AG09309 (cell line): Measurements from ENCODE around the gene PRRX2.

Experiments used
- DNase-seq: peaks from one replicate; pipeline ENCODE4 v3.0.0-alpha.2; 2010; ENCODE audit warnings: low read depth
- H3K4me3 ChIP-seq: 2 replicates; pipeline ENCODE4 v1.5.1; 2011; ENCODE audit warnings: mild to moderate bottlenecking, low read depth, low read length, moderate library complexity; ENCODE audit not compliant: control insufficient read depth
- CTCF ChIP-seq: IDR thresholded peaks from 2 replicates; pipeline ENCODE4 v1.5.1; 2011; ENCODE audit warnings: mild to moderate bottlenecking, low read depth, low read length, inconsistent platforms; ENCODE audit not compliant: insufficient read depth, control insufficient read depth; ENCODE audit errors: missing control alignments

Gene PRRX2

GRCh38 chr9:129671065-129671464, 5.6 kb downstream of the PRRX2 start:
- TF ChIP-seq CTCF = no peak
- no peak for DNase-seq
- H3K4me3 ChIP-seq = no peak overlapping the region

GRCh38 chr9:129671519-129671918, 6.1 kb downstream of the PRRX2 start:
- no peak for TF ChIP-seq CTCF
- H3K4me3 ChIP-seq = no peak overlapping the region
- no peak for DNase-seq

- no peak overlapping the region for H3K4me3 ChIP-seq
- no peak for DNase-seq
- no peak for TF ChIP-seq CTCF
Measured at GRCh38 chr9:129672702-129673101, 7.3 kb downstream of the PRRX2 start.

GRCh38 chr9:129673602-129674001, 8.2 kb downstream of the PRRX2 start:
- no peak for DNase-seq
- TF ChIP-seq CTCF = no peak
- no peak overlapping the region for H3K4me3 ChIP-seq

- no peak for TF ChIP-seq CTCF
- DNase-seq = no peak
- H3K4me3 ChIP-seq = no peak overlapping the region
Measured at GRCh38 chr9:129674229-129674628, 8.8 kb downstream of the PRRX2 start.

GRCh38 chr9:129675620-129676019, 10.2 kb downstream of the PRRX2 start:
- TF ChIP-seq CTCF = no peak
- no peak overlapping the region for H3K4me3 ChIP-seq
- no peak for DNase-seq

- H3K4me3 ChIP-seq = no peak overlapping the region
- TF ChIP-seq CTCF = no peak
- DNase-seq = no peak
Measured at GRCh38 chr9:129676287-129676686, 10.8 kb downstream of the PRRX2 start.
